ENCODE data around the gene ZNF512B. TPM values are rescaled to one million over a fixed set of nuclear protein-coding genes. Genes with fewer than 3 reads are reported as not detected.

Gene ZNF512B
- total RNA-seq, 1 experiment from 2014 or later, result 58.1 TPM

DNA sequence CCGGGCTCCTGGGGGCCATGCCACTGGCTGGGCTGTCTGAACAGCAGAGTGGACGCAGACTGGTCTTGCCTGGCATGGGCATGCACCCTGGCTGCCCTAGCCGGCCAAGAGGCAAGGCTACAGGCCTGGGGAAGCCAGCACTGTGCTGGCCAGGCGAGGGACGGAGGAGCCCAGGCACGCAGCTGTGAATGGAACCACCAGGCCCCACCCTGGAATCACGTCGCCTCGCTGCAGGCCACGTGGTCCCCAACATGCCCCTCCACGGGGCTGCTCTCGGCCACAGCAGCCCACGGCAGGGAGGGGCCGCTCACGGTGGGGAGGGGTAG lies 17.6 kb downstream of the ZNF512B start:
- Mint-ChIP-seq H3K36me3 (ENCODE audit: insufficient read depth, unreplicated experiment) (peaks cover 75% of the 10 kb centered on the region), H3K27ac (ENCODE audit: unreplicated experiment) (no peak overlapping the region), H3K4me3 (ENCODE audit: low read depth, unreplicated experiment) (no peak overlapping the region), H3K4me1 (ENCODE audit: low read depth, unreplicated experiment) (peaks cover 42% of the 10 kb centered on the region), H3K9me3 (ENCODE audit: low read depth, unreplicated experiment) (no peaks in the 10 kb centered on the region), H3K27me3 (ENCODE audit: unreplicated experiment) (no peaks in the 10 kb centered on the region)
- no TSS peak for BruUV-seq (replicated peaks)
- intact Hi-C loops (cut with micrococcal nuclease; ENCODE audit: unreplicated experiment), result no loop called here
- DNase-seq, result no peak
- TF ChIP-seq, protein P1, sequence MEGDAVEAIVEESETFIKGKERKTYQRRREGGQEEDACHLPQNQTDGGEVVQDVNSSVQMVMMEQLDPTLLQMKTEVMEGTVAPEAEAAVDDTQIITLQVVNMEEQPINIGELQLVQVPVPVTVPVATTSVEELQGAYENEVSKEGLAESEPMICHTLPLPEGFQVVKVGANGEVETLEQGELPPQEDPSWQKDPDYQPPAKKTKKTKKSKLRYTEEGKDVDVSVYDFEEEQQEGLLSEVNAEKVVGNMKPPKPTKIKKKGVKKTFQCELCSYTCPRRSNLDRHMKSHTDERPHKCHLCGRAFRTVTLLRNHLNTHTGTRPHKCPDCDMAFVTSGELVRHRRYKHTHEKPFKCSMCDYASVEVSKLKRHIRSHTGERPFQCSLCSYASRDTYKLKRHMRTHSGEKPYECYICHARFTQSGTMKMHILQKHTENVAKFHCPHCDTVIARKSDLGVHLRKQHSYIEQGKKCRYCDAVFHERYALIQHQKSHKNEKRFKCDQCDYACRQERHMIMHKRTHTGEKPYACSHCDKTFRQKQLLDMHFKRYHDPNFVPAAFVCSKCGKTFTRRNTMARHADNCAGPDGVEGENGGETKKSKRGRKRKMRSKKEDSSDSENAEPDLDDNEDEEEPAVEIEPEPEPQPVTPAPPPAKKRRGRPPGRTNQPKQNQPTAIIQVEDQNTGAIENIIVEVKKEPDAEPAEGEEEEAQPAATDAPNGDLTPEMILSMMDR (IDR thresholded peaks at IDR 0.05; ENCODE audit: unreplicated experiment), result no peak
- CTCF ChIA-PET, result no interaction called here

DNA sequence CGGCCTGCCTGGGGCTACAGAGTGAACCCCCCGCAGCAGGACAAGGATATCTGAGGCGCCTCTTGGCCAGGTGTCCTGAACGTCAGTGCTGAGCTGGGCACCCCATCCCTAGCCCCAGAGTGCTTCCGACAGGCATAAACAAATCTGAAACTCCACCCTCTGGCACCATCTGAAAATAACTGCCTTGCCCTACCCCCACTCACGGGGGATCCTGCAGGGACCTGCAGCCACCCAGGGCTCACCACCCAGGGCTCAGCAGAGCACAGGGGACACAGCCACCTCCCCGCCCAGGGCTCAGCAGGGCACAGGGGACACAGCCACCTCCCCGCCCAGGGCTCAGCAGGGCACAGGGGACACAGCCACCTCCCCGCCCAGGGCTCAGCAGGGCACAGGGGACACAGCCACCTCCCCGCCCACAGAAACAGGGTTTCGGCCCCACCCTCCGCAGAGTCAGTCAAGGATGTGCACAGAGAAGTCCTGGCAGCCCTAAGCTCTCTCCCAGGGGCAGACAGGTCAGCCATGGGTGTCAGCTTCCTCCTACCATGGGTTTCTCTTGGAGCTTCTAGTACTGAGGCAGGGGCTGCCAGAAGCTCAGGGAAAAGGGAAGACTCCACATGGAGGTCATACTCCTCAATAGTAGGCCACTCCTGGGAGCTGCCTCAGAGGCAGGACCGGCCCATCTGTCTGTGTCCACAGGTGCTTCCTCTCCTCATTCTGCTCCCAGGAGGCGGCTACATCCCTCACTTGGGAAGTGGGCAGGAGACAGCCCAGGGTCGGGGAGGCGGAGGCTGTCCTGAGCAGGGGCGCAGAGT lies 18.1 kb downstream of the ZNF512B start:
- TF ChIP-seq, protein P1 (IDR thresholded peaks at IDR 0.05; ENCODE audit: unreplicated experiment), result no peak
- no peaks in the 10 kb centered on the region for H3K27me3 Mint-ChIP-seq (ENCODE audit: unreplicated experiment)
- CTCF ChIA-PET, result no interaction called here
- DNase-seq, result no peak
- no TSS peak for BruUV-seq (replicated peaks)
- H3K4me1 Mint-ChIP-seq (ENCODE audit: low read depth, unreplicated experiment), result peaks cover 42% of the 10 kb centered on the region
- no peak overlapping the region for H3K27ac Mint-ChIP-seq (ENCODE audit: unreplicated experiment)
- H3K36me3 Mint-ChIP-seq (ENCODE audit: insufficient read depth, unreplicated experiment), result peaks cover 75% of the 10 kb centered on the region
- H3K9me3 Mint-ChIP-seq (ENCODE audit: low read depth, unreplicated experiment), result no peaks in the 10 kb centered on the region
- no peak overlapping the region for H3K4me3 Mint-ChIP-seq (ENCODE audit: low read depth, unreplicated experiment)
- intact Hi-C loops (cut with micrococcal nuclease; ENCODE audit: unreplicated experiment), result no loop called here

DNA sequence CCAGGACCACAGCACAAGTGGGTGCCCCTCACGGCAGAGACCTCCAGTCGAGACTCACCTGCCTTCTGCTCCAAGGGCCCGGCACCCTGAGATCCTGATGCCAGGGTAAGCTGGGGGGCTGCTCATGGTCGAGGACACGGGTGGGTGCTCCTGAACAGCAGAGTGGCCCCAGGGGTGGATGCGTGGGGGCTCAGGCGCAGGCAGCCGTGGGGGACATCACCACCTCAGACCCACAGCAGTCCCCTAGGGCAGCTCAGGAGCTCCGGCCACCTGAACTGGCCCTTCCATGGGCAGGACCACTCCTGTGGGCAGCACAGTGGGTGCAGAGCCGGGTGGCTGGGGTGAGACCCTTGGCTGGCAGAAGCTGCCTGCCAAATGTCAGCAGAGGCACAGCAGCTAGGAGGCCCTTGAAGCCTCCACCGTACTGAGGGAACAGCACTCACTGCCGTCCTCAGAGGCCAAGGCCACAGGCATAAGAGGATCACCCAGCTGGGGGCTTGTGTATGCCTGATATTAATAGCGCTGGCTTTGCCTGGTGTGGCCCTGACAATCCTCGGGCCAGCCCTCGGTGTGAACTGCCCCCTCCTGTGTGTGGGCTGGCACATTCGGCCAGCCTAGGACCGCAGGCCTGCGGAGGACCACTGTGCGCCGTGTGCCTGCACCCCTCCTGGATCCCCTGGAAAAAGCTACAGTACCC lies 18.9 kb downstream of the ZNF512B start:
- no peaks in the 10 kb centered on the region for H3K27me3 Mint-ChIP-seq (ENCODE audit: unreplicated experiment)
- H3K4me1 Mint-ChIP-seq (ENCODE audit: low read depth, unreplicated experiment), result peaks cover 42% of the 10 kb centered on the region
- no peak overlapping the region for H3K4me3 Mint-ChIP-seq (ENCODE audit: low read depth, unreplicated experiment)
- CTCF ChIA-PET, result no interaction called here
- TF ChIP-seq, protein P1 (IDR thresholded peaks at IDR 0.05; ENCODE audit: unreplicated experiment), result no peak
- peaks cover 75% of the 10 kb centered on the region for H3K36me3 Mint-ChIP-seq (ENCODE audit: insufficient read depth, unreplicated experiment)
- intact Hi-C loops (cut with micrococcal nuclease; ENCODE audit: unreplicated experiment), result no loop called here
- BruUV-seq (replicated peaks), result no TSS peak
- H3K27ac Mint-ChIP-seq (ENCODE audit: unreplicated experiment), result no peak overlapping the region
- no peaks in the 10 kb centered on the region for H3K9me3 Mint-ChIP-seq (ENCODE audit: low read depth, unreplicated experiment)
- no peak for DNase-seq

DNA sequence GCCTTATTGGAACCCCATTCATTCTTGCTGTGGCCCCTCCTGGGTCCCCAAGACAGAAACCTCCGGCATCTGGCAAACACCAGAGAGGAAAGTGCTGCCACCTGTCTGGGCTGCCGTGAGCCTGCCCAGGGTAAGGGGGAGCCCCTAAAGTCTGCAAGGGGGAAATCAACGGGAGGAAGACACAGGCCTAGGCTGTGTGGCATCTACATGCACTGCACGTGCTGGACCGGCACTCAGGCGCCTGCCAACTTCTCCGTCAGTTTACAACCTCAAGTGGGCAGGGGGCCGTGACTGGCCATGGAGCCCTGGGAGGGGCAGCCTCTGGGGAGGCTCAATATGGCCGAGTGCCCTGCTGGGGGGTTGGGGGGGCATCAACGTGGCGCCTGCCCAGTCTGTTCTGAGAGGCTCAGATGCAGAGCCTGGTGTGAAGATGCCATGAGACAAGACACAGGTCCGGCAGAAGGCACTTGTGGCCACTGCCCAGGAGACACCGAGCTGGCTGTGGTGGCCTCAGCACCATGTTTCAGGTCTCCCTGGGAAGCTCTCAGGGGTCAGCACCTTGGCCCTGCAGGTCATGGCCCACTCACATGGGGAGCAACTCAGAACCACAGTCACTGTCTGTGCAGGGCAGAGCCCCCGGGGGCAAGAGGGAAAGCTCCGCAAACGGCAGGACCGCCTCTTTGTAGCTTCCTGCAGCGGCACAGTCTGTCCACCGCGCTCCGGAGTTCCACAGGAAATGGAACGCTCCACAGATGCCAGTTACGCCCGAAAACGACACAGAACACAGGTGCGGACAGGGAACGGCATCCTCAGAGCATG lies 21.9 kb downstream of the ZNF512B start:
- TF ChIP-seq, protein P1 (IDR thresholded peaks at IDR 0.05; ENCODE audit: unreplicated experiment), result no peak
- CTCF ChIA-PET, result no interaction called here
- H3K36me3 Mint-ChIP-seq (ENCODE audit: insufficient read depth, unreplicated experiment), result peaks cover 78% of the 10 kb centered on the region
- no peak for DNase-seq
- H3K27ac Mint-ChIP-seq (ENCODE audit: unreplicated experiment), result peak overlapping the region; percentile 84
- intact Hi-C loops (cut with micrococcal nuclease; ENCODE audit: unreplicated experiment), result no loop called here
- no TSS peak for BruUV-seq (replicated peaks)
- H3K27me3 Mint-ChIP-seq (ENCODE audit: unreplicated experiment), result no peaks in the 10 kb centered on the region
- H3K4me3 Mint-ChIP-seq (ENCODE audit: low read depth, unreplicated experiment), result peak overlapping the region; percentile 1
- H3K9me3 Mint-ChIP-seq (ENCODE audit: low read depth, unreplicated experiment), result no peaks in the 10 kb centered on the region
- H3K4me1 Mint-ChIP-seq (ENCODE audit: low read depth, unreplicated experiment), result peaks cover 19% of the 10 kb centered on the region

Data from Calu3 (cell line).